HepG2 (cell line): ENCODE data around the gene ZFP69B. TPM values are rescaled to one million over a fixed set of nuclear protein-coding genes. Genes with fewer than 3 reads are reported as not detected.

ENCODE experiments used
- CREB1 ChIP-seq, 2 experiments: fragments of 450-650 bp in 1 of 2; IDR thresholded peaks; 2 replicates each; pipeline ENCODE4 v1.6.1; 2016 to 2017; ENCODE audit warnings: control low read depth in 1 of 2, mild to moderate bottlenecking in 1 of 2, missing compliant biosample characterization in 1 of 2, missing genetic modification characterization in 1 of 2
- FOXK1 ChIP-seq: sonication (generic); formaldehyde crosslinking; IDR thresholded peaks from 2 replicates; pipeline ENCODE4 v1.4.0; 2020; ENCODE audit warnings: low read depth, missing genetic modification reagents, borderline replicate concordance
- NFRKB ChIP-seq: fragments of 450-650 bp; IDR thresholded peaks from 2 replicates; pipeline ENCODE4 v1.6.1; 2017
- NFYC ChIP-seq: IDR thresholded peaks from 2 replicates; pipeline ENCODE4 v1.6.1; 2016; ENCODE audit warnings: missing genetic modification reagents, missing compliant biosample characterization
- RORA ChIP-seq: sonication (generic); formaldehyde crosslinking; IDR thresholded peaks from 2 replicates; pipeline ENCODE4 v1.5.0; 2020; ENCODE audit warnings: mild to moderate bottlenecking, missing genetic modification reagents, moderate library complexity
- SAFB2 ChIP-seq: sonication (generic); formaldehyde crosslinking; IDR thresholded peaks from 2 replicates; pipeline ENCODE4 v1.5.1; 2020; ENCODE audit warnings: missing genetic modification reagents, low read depth, mild to moderate bottlenecking, borderline replicate concordance
- SP5 ChIP-seq: IDR thresholded peaks from 2 replicates; pipeline ENCODE4 v1.6.1; 2016; ENCODE audit warnings: low read depth, borderline replicate concordance
- SPEN ChIP-seq: sonication (generic); formaldehyde crosslinking; IDR thresholded peaks from 2 replicates; pipeline ENCODE4 v1.5.1; 2020; ENCODE audit warnings: low read depth, mild to moderate bottlenecking, missing genetic modification reagents
- SRF ChIP-seq: IDR thresholded peaks from 2 replicates; pipeline ENCODE4 v1.6.1; 2011; ENCODE audit warnings: mild to moderate bottlenecking, low read depth, low read length, moderate library complexity
- YEATS4 ChIP-seq: sonication (generic); formaldehyde crosslinking; IDR thresholded peaks from 2 replicates; pipeline ENCODE4 v1.4.0; 2020; ENCODE audit warnings: missing genetic modification reagents, borderline replicate concordance
- ZFP41 ChIP-seq: sonication (generic); formaldehyde crosslinking; IDR thresholded peaks from 2 replicates; pipeline ENCODE4 v1.4.0; 2020; ENCODE audit warnings: mild to moderate bottlenecking, missing genetic modification reagents, borderline replicate concordance
- ZNF160 ChIP-seq: sonication (generic); formaldehyde crosslinking; IDR thresholded peaks from 2 replicates; pipeline ENCODE4 v1.8.0; 2022; ENCODE audit warnings: mild to moderate bottlenecking, inconsistent platforms, missing genetic modification reagents
- ZNF207 ChIP-seq: fragments of 450-650 bp; IDR thresholded peaks from 2 replicates; pipeline ENCODE4 v1.6.1; 2016; ENCODE audit warnings: antibody characterized with exemption, borderline replicate concordance
- ZNF296 ChIP-seq: sonication (generic); formaldehyde crosslinking; conservative IDR thresholded peaks from 2 replicates; pipeline ENCODE4 v1.5.0; 2020; ENCODE audit warnings: mild to moderate bottlenecking, missing genetic modification reagents
- ZNF550 ChIP-seq: sonication (generic); formaldehyde crosslinking; IDR thresholded peaks from 2 replicates; pipeline ENCODE4 v1.4.0; 2020; ENCODE audit warnings: mild to moderate bottlenecking, missing genetic modification reagents, borderline replicate concordance
- ZNF607 ChIP-seq: sonication (generic); formaldehyde crosslinking; IDR thresholded peaks from 2 replicates; pipeline ENCODE4 v1.5.1; 2020; ENCODE audit warnings: missing genetic modification reagents, mild to moderate bottlenecking, borderline replicate concordance
- polyA plus RNA-seq, 8 experiments: library from polyadenylated mRNA; depleted of rRNA in 3 of 8; stranded (reverse) in 7 of 8; unstranded in 1 of 8; fragments of >200 nt; fragmentation: Illumina TruSeq in 4 of 8; extraction: Trizol in 4 of 8; gene quantifications; 2 replicates each; pipeline versions ENCODE4 v1.2.1 to v1.2.3, GENCODE V29; 2011 to 2016; ENCODE audit warnings: low read depth in 4 of 8, missing spikeins in 1 of 8, mixed read lengths in 1 of 8; ENCODE audit not compliant: insufficient read depth in 1 of 8
- total RNA-seq, 5 experiments: library from RNA; depleted of rRNA; stranded (reverse); fragments of >200 nt; fragmentation: Illumina TruSeq; extraction: Trizol; gene quantifications; 2 replicates each; pipeline ENCODE4 v1.2.3, GENCODE V29; 2016; ENCODE audit warnings: low read depth in 1 of 5
- TF ChIP-seq, protein P1 (sequence below): sonication (generic); formaldehyde crosslinking; IDR thresholded peaks from 2 replicates; pipeline ENCODE4 v1.4.0; 2020; ENCODE audit warnings: missing genetic modification reagents, borderline replicate concordance
- TF ChIP-seq, protein P2 (sequence below): sonication (generic); formaldehyde crosslinking; IDR thresholded peaks from 2 replicates; pipeline ENCODE4 v1.5.0; 2020; ENCODE audit warnings: missing genetic modification reagents, mild to moderate bottlenecking, borderline replicate concordance
- TF ChIP-seq, protein P3 (sequence below): sonication (generic); formaldehyde crosslinking; IDR thresholded peaks from 2 replicates; pipeline ENCODE4 v1.8.1; 2022; ENCODE audit warnings: mild to moderate bottlenecking, missing genetic modification reagents
- TF ChIP-seq, protein P4 (sequence below): sonication (generic); formaldehyde crosslinking; IDR thresholded peaks from 2 replicates; pipeline ENCODE4 v1.4.0; 2020; ENCODE audit warnings: missing genetic modification reagents, borderline replicate concordance
- TF ChIP-seq, protein P5 (sequence below): IDR thresholded peaks from 2 replicates; pipeline ENCODE4 v1.6.1; 2016

The ZFP69B gene
- total and polyA plus RNA-seq, 2 of the 13 experiments (the other 11 are each of a cell fraction or from before 2014, with no cell fraction given) = 4.6 to 7.7 TPM

DNA sequence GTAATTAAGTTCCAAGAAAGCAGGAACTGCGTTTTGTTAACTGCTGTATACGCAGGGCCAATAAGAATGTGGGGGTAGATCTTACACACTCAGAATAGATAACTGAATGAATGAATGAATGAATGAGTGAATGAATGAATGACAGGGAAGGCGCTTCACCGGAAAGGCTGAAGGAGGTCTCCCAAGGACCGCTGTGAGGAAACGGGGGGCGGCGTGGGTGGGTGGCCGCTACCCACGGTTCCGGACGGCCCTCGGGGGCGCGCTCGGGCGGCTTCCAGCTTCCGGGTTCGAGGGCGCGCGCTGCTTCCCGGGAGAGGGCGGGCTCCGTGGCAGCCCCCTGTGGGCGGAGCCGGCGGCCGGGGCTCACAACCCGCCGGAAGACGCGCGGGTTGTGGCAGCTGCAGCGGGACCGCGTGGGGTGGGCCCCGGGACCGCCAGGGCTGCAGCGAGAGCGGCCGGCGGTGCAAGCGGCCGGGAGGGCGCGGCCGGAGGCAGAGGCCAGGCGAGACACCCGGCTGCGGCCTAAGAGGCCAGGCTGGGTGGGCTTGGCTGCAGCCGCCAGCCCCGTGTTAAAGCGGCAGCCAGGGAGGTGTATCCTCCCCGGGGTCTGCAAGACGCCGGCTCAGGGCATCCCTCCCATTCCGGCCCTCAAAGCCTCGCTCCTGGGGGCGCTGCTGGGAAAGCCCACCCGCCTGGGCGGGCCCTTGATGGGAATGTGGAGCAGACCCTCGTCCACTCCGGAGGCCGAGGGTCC, 26.8 kb downstream of the ZFP69B start, which contains the start of gene ZFP69 (continued):
- TF ChIP-seq ZNF296 (CRISPR knock-in tag) = no peak
- no peak for TF ChIP-seq SRF
- TF ChIP-seq, protein P1, sequence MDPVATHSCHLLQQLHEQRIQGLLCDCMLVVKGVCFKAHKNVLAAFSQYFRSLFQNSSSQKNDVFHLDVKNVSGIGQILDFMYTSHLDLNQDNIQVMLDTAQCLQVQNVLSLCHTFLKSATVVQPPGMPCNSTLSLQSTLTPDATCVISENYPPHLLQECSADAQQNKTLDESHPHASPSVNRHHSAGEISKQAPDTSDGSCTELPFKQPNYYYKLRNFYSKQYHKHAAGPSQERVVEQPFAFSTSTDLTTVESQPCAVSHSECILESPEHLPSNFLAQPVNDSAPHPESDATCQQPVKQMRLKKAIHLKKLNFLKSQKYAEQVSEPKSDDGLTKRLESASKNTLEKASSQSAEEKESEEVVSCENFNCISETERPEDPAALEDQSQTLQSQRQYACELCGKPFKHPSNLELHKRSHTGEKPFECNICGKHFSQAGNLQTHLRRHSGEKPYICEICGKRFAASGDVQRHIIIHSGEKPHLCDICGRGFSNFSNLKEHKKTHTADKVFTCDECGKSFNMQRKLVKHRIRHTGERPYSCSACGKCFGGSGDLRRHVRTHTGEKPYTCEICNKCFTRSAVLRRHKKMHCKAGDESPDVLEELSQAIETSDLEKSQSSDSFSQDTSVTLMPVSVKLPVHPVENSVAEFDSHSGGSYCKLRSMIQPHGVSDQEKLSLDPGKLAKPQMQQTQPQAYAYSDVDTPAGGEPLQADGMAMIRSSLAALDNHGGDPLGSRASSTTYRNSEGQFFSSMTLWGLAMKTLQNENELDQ (CRISPR knock-in tag) = no peak
- TF ChIP-seq RORA (CRISPR knock-in tag) = no peak
- no peak for TF ChIP-seq FOXK1 (CRISPR knock-in tag)
- peak; percentile 71; the same call in 1 of the 2 replicates for TF ChIP-seq ZNF607 (CRISPR knock-in tag)
- TF ChIP-seq NFRKB = no peak
- no peak for TF ChIP-seq ZNF207
- TF ChIP-seq ZNF160 (CRISPR knock-in tag) = 0 out of 2 replicates have a peak, but pooled peaks have one; percentile 59
- no peak for TF ChIP-seq ZFP41 (CRISPR knock-in tag)
- no peak for TF ChIP-seq SAFB2
- no peak for TF ChIP-seq ZNF550 (CRISPR knock-in tag)
- TF ChIP-seq YEATS4 (CRISPR knock-in tag) = peak; percentile 79
- TF ChIP-seq CREB1 (IDR thresholded peaks at IDR 0.05) = no peak
- no peak for TF ChIP-seq CREB1 (CRISPR knock-in tag; IDR thresholded peaks at IDR 0.05)
- no peak for TF ChIP-seq NFYC (CRISPR knock-in tag)
- TF ChIP-seq, protein P2, sequence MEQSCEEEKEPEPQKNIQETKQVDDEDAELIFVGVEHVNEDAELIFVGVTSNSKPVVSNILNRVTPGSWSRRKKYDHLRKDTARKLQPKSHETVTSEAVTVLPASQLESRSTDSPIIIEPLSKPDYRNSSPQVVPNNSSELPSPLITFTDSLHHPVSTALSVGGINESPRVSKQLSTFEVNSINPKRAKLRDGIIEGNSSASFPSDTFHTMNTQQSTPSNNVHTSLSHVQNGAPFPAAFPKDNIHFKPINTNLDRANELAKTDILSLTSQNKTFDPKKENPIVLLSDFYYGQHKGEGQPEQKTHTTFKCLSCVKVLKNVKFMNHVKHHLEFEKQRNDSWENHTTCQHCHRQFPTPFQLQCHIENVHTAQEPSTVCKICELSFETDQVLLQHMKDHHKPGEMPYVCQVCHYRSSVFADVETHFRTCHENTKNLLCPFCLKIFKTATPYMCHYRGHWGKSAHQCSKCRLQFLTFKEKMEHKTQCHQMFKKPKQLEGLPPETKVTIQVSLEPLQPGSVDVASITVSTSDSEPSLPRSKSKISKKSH (CRISPR knock-in tag) = no peak
- TF ChIP-seq, protein P3, sequence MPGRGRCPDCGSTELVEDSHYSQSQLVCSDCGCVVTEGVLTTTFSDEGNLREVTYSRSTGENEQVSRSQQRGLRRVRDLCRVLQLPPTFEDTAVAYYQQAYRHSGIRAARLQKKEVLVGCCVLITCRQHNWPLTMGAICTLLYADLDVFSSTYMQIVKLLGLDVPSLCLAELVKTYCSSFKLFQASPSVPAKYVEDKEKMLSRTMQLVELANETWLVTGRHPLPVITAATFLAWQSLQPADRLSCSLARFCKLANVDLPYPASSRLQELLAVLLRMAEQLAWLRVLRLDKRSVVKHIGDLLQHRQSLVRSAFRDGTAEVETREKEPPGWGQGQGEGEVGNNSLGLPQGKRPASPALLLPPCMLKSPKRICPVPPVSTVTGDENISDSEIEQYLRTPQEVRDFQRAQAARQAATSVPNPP (CRISPR knock-in tag) = 0 out of 2 replicates have a peak, but pooled peaks have one; percentile 54
- TF ChIP-seq SPEN (CRISPR knock-in tag) = peak; percentile 68; the same call in 1 of the 2 replicates
- TF ChIP-seq, protein P4, sequence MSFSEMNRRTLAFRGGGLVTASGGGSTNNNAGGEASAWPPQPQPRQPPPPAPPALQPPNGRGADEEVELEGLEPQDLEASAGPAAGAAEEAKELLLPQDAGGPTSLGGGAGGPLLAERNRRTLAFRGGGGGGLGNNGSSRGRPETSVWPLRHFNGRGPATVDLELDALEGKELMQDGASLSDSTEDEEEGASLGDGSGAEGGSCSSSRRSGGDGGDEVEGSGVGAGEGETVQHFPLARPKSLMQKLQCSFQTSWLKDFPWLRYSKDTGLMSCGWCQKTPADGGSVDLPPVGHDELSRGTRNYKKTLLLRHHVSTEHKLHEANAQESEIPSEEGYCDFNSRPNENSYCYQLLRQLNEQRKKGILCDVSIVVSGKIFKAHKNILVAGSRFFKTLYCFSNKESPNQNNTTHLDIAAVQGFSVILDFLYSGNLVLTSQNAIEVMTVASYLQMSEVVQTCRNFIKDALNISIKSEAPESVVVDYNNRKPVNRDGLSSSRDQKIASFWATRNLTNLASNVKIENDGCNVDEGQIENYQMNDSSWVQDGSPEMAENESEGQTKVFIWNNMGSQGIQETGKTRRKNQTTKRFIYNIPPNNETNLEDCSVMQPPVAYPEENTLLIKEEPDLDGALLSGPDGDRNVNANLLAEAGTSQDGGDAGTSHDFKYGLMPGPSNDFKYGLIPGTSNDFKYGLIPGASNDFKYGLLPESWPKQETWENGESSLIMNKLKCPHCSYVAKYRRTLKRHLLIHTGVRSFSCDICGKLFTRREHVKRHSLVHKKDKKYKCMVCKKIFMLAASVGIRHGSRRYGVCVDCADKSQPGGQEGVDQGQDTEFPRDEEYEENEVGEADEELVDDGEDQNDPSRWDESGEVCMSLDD (CRISPR knock-in tag) = 0 out of 2 replicates have a peak, but pooled peaks have one; percentile 14
- TF ChIP-seq SP5 = peak; percentile 81
- TF ChIP-seq, protein P5, sequence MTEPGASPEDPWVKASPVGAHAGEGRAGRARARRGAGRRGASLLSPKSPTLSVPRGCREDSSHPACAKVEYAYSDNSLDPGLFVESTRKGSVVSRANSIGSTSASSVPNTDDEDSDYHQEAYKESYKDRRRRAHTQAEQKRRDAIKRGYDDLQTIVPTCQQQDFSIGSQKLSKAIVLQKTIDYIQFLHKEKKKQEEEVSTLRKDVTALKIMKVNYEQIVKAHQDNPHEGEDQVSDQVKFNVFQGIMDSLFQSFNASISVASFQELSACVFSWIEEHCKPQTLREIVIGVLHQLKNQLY (CRISPR knock-in tag) = no peak
